ENCODE results near the gene SF3B1.
"Not testable (repeated sequence)": the region's sequence is repeated elsewhere in the genome, so short reads cannot be mapped to it uniquely, and the experiment has no call there.

The SF3B1 gene

DNA sequence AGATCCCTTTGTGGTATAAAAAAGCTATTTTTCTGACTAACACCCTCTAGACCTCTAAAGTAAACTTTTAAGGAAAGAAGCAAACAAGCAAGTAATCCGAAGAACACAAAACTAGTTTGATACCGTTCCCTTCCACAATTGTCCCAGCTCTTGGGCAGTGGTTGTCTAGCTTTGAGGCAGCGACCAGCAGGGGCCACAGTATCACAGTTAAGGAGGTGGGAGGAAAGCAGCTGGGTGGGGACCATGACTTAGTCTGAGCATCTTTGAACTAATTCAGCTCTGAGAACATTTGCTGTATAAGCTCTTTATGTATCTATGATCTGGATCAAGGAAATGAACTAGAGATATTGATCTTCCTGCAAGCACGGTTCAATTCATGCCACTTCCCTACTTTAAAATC is 51.0 kb downstream of the SF3B1 start:
- no peak for DNase-seq (ENCODE audit: low spot score)
- in situ Hi-C loops (cut with MboI; ENCODE audit: low sequenced_read_pairs, unreplicated experiment), result loop anchor here (25.0 kb wide), 1 partner anchor 597 kb away; the partner anchor contains the start of gene GTF3C3
- TF ChIP-seq, protein P1, sequence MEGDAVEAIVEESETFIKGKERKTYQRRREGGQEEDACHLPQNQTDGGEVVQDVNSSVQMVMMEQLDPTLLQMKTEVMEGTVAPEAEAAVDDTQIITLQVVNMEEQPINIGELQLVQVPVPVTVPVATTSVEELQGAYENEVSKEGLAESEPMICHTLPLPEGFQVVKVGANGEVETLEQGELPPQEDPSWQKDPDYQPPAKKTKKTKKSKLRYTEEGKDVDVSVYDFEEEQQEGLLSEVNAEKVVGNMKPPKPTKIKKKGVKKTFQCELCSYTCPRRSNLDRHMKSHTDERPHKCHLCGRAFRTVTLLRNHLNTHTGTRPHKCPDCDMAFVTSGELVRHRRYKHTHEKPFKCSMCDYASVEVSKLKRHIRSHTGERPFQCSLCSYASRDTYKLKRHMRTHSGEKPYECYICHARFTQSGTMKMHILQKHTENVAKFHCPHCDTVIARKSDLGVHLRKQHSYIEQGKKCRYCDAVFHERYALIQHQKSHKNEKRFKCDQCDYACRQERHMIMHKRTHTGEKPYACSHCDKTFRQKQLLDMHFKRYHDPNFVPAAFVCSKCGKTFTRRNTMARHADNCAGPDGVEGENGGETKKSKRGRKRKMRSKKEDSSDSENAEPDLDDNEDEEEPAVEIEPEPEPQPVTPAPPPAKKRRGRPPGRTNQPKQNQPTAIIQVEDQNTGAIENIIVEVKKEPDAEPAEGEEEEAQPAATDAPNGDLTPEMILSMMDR (IDR thresholded peaks at IDR 0.05; ENCODE audit: borderline replicate concordance, control extremely low read depth, extremely low read depth, insufficient read depth, missing control alignments), result no peak

DNA sequence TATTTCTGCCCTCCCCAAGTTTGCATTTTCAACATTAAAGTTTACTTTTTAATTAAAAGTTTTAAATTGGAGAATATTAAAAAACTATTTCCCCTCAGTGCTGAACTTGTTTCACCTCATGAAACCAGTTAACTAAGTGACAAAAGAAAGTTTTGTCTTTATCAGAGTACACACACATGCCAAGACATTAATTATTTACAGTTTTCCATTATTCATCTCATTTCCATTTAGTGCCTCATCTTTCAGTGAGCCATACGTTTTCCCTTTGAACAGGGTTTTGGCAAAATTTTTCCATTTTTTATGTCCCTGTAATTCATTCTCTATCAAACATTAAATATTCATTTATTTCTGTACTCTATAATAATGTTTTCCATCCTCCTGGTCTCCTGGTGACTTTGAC is 53.2 kb downstream of the SF3B1 start:
- no peak for DNase-seq (ENCODE audit: low spot score)
- in situ Hi-C loops (cut with MboI; ENCODE audit: low sequenced_read_pairs, unreplicated experiment), result loop anchor here (25.0 kb wide), 1 partner anchor 594 kb away; the partner anchor contains the start of gene GTF3C3

DNA sequence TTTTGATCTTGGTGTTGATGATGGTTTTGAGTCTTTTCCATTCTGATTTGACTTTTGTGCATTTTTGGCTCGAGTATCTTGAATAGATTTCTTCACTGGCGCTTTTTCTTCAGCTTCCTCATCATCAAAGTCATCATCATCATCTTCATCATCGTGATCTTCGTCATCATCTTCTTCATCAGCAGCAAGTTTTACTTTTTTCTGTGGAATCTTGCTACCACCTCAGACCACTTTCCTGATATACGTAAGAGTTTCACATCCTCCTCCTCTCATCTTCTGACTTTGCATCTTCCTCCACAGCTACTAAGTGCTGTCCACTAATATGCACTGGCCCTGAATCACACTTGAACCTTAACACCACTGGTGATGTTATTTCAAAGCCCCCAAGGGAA is 54.9 kb downstream of the SF3B1 start:
- in situ Hi-C loops (cut with MboI; ENCODE audit: low sequenced_read_pairs, unreplicated experiment), result loop anchor here (10.0 to 25.0 kb wide), 2 partner anchors 195 to 593 kb away; partner anchors contain the start of gene GTF3C3
- DNase-seq (ENCODE audit: low spot score), result not testable (repeated sequence)

More for the DNA sequence above, 53.2 kb downstream of the SF3B1 start:
- TF ChIP-seq, protein P1 (IDR thresholded peaks at IDR 0.05; ENCODE audit: borderline replicate concordance, control extremely low read depth, extremely low read depth, insufficient read depth, missing control alignments), result no peak

DNA sequence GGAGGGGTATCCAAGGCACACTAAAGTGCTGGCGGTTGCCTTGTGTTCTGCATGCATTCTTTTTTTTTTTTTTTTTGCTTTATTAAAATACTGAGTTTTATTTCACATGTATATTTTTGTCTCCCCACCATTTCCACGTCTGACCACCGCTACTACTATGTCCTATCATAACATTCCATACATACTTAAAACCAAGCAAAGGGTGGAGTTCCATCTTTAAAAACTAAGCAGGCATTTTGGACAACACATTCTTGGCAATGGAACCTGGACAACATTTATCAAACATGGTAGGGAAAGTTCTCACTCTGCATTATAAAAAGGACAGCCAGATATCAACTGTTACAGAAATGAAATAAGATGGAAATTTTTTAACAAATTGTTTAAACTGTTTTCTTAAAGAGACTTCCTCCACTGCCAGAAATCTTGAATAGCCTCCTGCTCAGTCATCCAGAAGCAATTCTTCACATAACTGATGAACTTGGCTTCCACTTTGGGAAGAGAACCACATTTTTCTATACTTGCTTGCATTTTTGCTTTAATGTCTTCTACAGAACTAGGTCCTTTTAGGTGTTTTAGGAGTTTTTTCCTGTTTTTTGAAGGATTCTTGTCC is 55.4 kb downstream of the SF3B1 start:
- in situ Hi-C loops (cut with MboI; ENCODE audit: low sequenced_read_pairs, unreplicated experiment), result loop anchor here (10.0 to 25.0 kb wide), 2 partner anchors 195 to 592 kb away; partner anchors contain the start of gene GTF3C3
- DNase-seq (ENCODE audit: low spot score), result not testable (repeated sequence)

DNA sequence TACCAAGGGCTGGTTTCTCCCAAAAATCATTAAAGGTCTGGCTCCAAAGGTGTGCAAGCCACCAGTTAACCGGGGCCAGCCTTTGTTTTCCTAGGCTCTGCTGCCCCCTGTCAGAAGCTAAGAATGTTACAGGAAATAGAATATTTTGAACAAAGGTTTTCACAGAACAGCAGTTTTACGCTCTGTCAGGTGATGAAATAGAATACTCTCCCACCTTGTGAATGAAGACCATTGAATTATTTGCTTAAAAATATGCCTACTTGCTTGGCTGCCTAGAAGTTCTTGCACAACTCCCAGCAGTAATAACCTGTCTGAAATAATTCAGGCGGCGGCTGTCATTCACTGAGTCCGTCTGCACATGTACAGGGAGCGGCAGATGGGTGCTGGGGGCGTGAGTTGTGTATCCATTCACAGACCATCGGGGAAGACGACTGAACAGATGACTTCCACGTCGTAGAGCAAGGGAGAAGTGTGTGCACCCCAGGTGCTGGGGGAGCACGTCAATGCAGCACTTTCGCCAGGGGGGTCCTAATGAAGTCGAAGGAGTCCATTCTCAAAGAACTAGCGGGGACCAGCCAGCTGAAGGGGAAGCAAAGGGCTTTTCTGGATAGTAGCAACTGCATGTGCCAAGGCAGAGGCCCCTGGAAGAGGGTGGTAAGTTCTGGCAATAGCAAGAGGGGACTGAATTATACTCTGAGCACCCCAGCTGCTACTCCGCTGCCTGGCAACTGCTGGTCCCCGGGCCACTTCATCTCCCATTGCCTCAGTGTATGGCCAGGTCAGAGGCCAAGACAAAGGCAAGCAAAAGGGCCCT is 56.1 kb downstream of the SF3B1 start:
- TF ChIP-seq, protein P1 (IDR thresholded peaks at IDR 0.05; ENCODE audit: borderline replicate concordance, control extremely low read depth, extremely low read depth, insufficient read depth, missing control alignments), result peak; percentile 55
- DNase-seq (ENCODE audit: low spot score), result peak; percentile 70
- in situ Hi-C loops (cut with MboI; ENCODE audit: low sequenced_read_pairs, unreplicated experiment), result loop anchor here (10.0 to 25.0 kb wide), 2 partner anchors 194 to 591 kb away; partner anchors contain the start of gene GTF3C3

DNA sequence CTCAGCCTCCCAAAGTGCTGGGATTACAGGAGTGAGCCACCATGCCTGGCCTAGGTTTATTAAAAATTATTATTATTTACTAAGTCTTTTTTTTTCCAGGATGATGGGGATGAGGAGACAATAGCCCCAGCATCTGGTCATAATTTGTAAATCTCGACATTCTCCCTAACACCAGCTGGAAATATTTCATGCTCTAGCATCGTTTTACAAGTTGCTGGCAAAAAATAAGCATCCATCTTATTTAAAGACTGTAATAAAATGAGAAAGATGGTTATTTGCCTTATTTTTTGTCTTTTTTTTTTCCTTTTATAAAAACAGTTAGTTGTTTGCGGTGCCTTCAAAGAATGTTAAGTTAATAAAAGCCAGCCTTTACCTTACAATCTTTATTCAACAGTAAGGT is 56.7 kb downstream of the SF3B1 start:
- in situ Hi-C loops (cut with MboI; ENCODE audit: low sequenced_read_pairs, unreplicated experiment), result loop anchor here (10.0 to 25.0 kb wide), 2 partner anchors 193 to 591 kb away; partner anchors contain the start of gene GTF3C3
- no peak for DNase-seq (ENCODE audit: low spot score)
- TF ChIP-seq, protein P1 (IDR thresholded peaks at IDR 0.05; ENCODE audit: borderline replicate concordance, control extremely low read depth, extremely low read depth, insufficient read depth, missing control alignments), result no peak

DNA sequence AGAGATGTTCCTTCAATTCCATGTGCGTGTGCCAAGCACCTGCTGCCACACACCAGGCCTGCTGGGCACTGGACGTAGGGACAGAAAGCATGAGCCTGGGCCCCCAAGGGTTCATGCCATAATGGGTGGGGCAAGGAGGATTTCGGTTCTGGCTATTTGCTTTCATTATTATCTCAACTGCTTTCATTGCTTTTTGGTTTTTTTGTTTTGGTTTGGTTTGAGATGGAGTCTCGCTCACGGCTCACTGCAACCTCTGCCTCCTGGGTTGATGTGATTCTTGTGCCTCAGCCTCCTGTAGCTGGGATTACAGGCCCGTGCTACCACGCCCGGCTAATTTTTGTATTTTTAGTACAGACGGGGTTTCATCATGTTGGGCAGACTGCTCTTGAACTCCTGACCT is 57.2 kb downstream of the SF3B1 start:
- TF ChIP-seq, protein P1 (IDR thresholded peaks at IDR 0.05; ENCODE audit: borderline replicate concordance, control extremely low read depth, extremely low read depth, insufficient read depth, missing control alignments), result no peak
- in situ Hi-C loops (cut with MboI; ENCODE audit: low sequenced_read_pairs, unreplicated experiment), result loop anchor here (10.0 to 25.0 kb wide), 2 partner anchors 193 to 590 kb away; partner anchors contain the start of gene GTF3C3

More for the DNA sequence above, 57.2 kb downstream of the SF3B1 start:
- no peak for DNase-seq (ENCODE audit: low spot score)
